ENCODE data around the gene GUCA2A. TPM values are rescaled to one million over a fixed set of nuclear protein-coding genes. Genes with fewer than 3 reads are reported as not detected.

Gene GUCA2A
- total RNA-seq, 4 donors from 2014 or later = 1.8 TPM; not detected in 3

DNA sequence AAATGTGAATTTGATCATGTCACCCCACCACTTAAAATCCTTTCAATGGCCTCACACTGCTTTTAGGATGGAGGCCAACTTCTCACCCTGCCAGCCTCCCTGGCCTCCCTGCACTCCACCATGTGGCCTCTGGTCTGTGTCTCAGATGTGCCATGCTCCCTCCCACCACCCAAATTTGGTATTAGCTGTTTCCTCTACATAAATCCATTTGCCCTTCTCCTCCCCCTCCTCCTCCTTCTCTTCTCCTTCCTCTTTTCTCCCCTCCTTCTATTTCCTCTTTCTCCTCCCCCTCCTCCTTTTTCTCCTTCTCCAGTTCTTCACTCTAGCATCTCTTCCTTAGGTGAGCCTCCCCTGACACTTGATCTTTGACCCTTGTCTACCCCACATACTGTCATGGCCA lies 28.1 kb downstream of the GUCA2A start:
- no peak for TF ChIP-seq CTCF (IDR thresholded peaks at IDR 0.05; ENCODE audit: low read depth)

DNA sequence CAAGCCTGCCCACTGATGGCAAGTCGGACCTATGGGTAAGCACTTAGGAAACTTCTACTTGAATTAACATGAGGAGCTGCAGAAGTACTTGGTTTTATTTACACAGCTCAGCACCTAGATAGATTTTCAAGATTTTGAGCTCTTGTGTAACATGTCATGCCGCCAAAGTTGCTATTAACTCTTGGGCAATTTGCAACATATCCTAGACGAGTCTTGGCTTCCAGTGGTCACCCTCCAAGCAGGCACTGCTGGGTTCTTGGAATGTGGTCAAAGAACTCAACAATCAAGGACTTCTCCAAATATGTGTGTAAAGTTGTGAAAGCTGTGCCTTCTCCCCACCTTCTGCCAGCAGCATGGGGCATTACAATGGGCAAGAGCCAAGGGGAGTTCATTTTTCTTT lies 29.1 kb downstream of the GUCA2A start:
- TF ChIP-seq CTCF (IDR thresholded peaks at IDR 0.05; ENCODE audit: low read depth) = no peak

DNA sequence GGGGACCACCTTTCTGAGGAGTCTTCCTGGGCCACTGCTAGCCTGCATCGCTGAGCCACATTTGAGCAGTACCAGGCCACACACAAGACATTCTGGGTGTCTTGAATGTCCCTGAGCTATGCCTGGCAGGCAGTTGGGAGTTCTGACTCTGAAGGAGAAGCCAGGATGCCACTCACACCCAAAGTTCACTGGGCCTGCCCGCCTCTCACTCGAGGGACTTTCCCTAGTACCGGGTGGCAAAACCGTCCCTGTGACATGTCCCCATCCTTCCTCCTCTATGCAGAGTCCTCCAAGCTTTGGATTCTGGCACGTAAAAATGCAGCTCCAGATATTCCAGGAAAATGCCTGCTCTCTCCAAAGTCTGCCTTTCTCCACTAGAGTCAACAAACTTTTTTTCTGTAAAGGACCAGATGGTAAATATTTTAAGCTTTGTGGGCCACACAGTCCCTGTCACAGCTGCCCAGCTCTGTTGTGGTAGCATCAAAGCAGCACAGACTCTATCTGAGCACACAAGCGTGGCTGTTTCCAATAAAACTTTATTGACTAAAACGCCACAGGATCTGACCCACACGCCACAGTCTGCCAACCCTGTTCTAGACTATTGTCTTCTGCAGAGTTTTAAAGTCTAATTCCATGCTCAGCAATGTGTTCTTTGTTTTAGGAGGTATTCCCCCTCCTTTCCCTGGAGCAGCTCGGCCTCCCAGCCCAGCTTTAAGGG lies 30.6 kb downstream of the GUCA2A start:
- no peak for TF ChIP-seq CTCF (IDR thresholded peaks at IDR 0.05; ENCODE audit: low read depth)

DNA sequence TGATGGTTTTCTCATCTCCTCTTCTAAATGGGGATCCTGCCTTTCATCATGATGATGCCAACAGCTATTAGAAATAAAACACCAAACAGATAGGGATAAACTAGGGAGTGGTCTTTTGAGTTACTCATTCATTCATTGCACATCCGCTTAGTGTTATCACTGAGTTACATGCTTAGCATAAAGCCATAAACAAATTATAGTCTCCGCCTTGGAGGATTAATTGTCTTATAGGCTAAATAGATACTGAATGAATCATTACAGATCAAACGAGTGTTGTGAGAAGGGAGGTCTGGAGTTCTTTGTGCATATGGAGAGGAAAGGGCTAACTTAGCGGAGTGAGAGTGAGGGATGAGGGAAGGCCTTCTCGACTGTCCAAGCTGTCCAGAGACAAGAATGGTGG lies 31.2 kb downstream of the GUCA2A start:
- no peak for TF ChIP-seq CTCF (IDR thresholded peaks at IDR 0.05; ENCODE audit: low read depth)

DNA sequence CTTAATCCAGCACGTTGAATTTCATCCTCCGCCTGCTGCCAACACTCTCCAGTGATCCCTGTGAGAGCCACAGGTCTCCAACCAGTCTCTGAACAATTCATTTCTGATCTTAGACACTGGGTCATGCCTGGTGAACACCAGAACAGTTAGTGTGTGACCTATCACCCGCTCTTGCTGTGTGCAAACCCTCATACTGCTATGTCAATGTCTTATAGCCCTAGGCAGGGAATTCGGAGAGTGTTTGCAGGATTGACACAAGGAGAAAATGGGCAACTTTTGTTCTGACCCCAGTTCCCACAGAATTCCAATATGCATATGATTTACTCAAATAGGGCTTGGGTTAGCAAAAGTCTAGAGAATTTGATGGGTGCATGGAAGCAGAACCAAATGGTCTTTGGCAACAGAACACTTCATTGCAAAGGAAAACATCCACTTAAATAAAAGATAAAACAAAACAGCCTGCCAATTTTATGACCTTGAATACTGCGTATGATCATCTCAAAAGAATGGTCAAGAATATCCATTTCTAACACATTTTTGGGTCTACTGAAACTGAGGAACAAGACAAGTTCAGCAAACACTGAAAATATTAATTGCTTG lies 34.4 kb downstream of the GUCA2A start:
- TF ChIP-seq CTCF (IDR thresholded peaks at IDR 0.05; ENCODE audit: low read depth) = no peak

DNA sequence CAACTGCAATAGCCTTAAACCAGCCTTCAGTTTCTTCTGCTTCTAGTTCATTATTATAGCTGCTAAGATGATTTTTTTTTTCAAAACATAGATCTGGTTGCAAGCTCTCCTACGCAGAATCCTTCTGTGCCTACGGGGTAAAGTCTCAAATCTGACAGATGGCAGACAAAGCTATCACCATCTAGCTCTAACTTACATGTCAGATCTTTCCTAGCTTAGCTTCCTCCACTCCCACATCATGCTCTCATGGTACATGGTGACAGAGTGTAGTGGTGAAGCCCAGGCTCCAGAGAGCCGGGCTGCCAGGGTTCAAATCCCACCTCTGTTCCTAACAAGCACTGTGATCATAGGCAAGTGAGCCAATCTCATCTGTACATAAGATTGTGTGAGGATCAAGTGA lies 35.6 kb downstream of the GUCA2A start:
- TF ChIP-seq CTCF (IDR thresholded peaks at IDR 0.05; ENCODE audit: low read depth) = no peak

DNA sequence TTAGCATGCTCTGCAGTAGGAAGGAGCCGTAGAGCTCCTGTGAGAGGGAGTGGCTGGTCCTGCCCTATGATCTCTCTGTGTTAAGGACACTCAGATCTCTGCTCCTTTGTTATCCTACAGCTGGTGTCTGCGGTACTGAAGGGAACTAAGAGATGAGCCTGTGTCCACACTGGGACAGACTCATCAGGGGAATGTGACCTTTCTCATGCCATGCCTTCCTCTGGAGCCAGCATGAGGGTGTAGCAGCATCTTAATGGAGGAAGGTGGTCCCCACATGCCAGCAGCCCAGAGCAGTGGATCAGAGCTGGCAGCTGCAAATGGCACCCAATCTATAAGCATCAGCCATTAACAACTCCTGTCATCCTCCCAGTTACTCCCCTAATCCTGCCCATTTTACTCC lies 36.0 kb downstream of the GUCA2A start:
- no peak for TF ChIP-seq CTCF (IDR thresholded peaks at IDR 0.05; ENCODE audit: low read depth)

Measured in subcutaneous adipose tissue (tissue), 4 donors.